ENCODE results near the gene ADAM15.

- no peak for TF ChIP-seq EZH2 (IDR thresholded peaks at IDR 0.05; ENCODE audit: borderline replicate concordance, low read depth, low read length, poor library complexity, severe bottlenecking)
- TF ChIP-seq, protein P1, sequence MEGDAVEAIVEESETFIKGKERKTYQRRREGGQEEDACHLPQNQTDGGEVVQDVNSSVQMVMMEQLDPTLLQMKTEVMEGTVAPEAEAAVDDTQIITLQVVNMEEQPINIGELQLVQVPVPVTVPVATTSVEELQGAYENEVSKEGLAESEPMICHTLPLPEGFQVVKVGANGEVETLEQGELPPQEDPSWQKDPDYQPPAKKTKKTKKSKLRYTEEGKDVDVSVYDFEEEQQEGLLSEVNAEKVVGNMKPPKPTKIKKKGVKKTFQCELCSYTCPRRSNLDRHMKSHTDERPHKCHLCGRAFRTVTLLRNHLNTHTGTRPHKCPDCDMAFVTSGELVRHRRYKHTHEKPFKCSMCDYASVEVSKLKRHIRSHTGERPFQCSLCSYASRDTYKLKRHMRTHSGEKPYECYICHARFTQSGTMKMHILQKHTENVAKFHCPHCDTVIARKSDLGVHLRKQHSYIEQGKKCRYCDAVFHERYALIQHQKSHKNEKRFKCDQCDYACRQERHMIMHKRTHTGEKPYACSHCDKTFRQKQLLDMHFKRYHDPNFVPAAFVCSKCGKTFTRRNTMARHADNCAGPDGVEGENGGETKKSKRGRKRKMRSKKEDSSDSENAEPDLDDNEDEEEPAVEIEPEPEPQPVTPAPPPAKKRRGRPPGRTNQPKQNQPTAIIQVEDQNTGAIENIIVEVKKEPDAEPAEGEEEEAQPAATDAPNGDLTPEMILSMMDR (conservative IDR thresholded peaks at IDR 0.05; ENCODE audit: low read depth, low read length): no peak
These were observed 44.5 kb upstream of the ADAM15 start for GRCh38 chr1:155006601-155007101.
